Mesothelial cell of epicardium (in vitro differentiated cells): ENCODE data around the gene LRRFIP1. TPM values are rescaled to one million over a fixed set of nuclear protein-coding genes. Genes with fewer than 3 reads are reported as not detected.

Experiments used
- DNase-seq, 2 experiments: peaks; one replicate each; pipeline ENCODE4 v3.0.0; 2021; ENCODE audit warnings: low spot score in 2 of 2; ENCODE audit not compliant: unreplicated experiment in 2 of 2
- H3K27ac Mint-ChIP-seq: 2 replicates; pipeline ENCODE4 v1.8.0; 2021; ENCODE audit warnings: mixed read lengths
- H3K27me3 Mint-ChIP-seq: 2 replicates; pipeline ENCODE4 v1.8.0; 2021; ENCODE audit warnings: low read depth, mixed read lengths
- H3K36me3 Mint-ChIP-seq: 2 replicates; pipeline ENCODE4 v1.8.0; 2021; ENCODE audit warnings: mixed read lengths
- H3K4me1 Mint-ChIP-seq: 2 replicates; pipeline ENCODE4 v1.8.0; 2021; ENCODE audit warnings: mixed read lengths
- H3K4me3 Mint-ChIP-seq: 2 replicates; pipeline ENCODE4 v1.8.0; 2021; ENCODE audit warnings: mild to moderate bottlenecking, moderate library complexity, mixed read lengths
- H3K9me3 Mint-ChIP-seq: 2 replicates; pipeline ENCODE4 v1.8.0; 2021; ENCODE audit warnings: mixed read lengths
- total RNA-seq: library from RNA; stranded (reverse); gene quantifications from 3 replicates; pipeline ENCODE4 v1.2.1, GENCODE V29; 2021
- TF ChIP-seq, protein P1 (sequence below): fragments of 200-600 bp; sonication (generic); IDR thresholded peaks from one replicate; pipeline ENCODE4 v1.5.0; 2021; ENCODE audit warnings: antibody characterized with exemption; ENCODE audit not compliant: unreplicated experiment

The LRRFIP1 gene
- total RNA-seq, 1 donor from 2014 or later = 47.5 TPM

DNA sequence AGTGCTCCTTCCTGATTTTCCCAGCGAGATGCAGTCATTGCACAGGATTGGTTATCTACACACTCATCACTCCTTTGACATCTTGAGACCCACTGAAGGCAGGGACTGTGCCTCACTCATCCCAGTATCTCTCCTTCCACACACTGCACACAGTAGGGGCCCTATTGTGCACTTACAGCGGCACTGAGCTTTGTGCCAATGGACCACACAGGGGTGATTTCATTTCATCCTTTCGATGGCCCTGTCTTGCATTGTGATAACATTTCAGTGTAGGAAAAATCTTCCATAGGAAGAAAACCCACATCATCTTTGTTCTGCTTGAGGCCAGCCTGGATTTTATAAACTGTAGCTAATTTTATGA lies 11.0 kb upstream of the LRRFIP1 start:
- peaks cover 25% of the 10 kb centered on the region for H3K4me1 Mint-ChIP-seq
- TF ChIP-seq, protein P1, sequence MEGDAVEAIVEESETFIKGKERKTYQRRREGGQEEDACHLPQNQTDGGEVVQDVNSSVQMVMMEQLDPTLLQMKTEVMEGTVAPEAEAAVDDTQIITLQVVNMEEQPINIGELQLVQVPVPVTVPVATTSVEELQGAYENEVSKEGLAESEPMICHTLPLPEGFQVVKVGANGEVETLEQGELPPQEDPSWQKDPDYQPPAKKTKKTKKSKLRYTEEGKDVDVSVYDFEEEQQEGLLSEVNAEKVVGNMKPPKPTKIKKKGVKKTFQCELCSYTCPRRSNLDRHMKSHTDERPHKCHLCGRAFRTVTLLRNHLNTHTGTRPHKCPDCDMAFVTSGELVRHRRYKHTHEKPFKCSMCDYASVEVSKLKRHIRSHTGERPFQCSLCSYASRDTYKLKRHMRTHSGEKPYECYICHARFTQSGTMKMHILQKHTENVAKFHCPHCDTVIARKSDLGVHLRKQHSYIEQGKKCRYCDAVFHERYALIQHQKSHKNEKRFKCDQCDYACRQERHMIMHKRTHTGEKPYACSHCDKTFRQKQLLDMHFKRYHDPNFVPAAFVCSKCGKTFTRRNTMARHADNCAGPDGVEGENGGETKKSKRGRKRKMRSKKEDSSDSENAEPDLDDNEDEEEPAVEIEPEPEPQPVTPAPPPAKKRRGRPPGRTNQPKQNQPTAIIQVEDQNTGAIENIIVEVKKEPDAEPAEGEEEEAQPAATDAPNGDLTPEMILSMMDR = no peak
- DNase-seq = no peak
- no peaks in the 10 kb centered on the region for H3K27me3 Mint-ChIP-seq
- no peaks in the 10 kb centered on the region for H3K36me3 Mint-ChIP-seq
- no peaks in the 10 kb centered on the region for H3K9me3 Mint-ChIP-seq
- H3K4me3 Mint-ChIP-seq = no peak overlapping the region
- H3K27ac Mint-ChIP-seq = no peak overlapping the region

DNA sequence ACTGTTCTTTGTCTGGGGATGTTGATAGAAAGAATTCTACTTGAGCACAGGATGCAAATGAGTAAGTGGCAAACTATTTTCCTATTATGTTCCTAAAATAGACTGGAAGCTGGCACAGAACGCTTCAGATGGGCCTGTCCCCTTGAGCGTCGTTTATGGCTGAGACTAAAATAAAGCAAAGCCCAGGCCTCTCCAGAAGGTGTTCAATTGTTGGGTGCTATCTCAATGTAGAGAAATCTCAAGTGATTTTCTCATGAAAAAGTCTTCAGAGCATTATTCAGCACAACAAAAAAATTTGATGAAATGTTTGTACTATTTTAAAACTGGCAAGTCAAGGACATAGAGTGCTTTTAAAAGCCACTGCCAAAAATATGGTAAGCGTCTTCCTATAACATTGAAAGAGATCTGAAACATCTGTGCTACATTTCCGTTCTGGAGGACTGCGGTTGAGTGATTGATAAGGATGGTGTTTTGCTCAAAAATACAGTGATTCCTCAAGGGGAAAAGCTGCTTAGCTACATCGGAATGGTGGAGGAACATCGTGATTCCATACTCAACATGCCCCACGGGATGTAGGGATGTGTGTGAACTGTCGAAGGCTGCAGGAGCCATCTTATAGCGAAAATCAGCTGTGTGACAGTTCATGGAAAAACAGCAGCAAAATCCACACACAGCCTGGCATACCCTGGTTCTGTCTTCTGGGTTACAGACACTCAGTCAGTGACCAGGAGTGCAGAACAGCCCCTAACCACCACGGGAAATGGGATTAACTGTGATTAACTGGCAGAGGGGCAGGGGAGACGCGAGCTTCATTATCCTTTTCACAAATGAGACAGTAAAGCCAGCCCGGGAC lies 10.4 kb upstream of the LRRFIP1 start:
- Mint-ChIP-seq H3K4me1 (peaks cover 25% of the 10 kb centered on the region), H3K27me3 (no peaks in the 10 kb centered on the region), H3K27ac (no peak overlapping the region), H3K4me3 (no peak overlapping the region), H3K36me3 (no peaks in the 10 kb centered on the region), H3K9me3 (no peaks in the 10 kb centered on the region)
- TF ChIP-seq, protein P1 = no peak
- DNase-seq = no peak

DNA sequence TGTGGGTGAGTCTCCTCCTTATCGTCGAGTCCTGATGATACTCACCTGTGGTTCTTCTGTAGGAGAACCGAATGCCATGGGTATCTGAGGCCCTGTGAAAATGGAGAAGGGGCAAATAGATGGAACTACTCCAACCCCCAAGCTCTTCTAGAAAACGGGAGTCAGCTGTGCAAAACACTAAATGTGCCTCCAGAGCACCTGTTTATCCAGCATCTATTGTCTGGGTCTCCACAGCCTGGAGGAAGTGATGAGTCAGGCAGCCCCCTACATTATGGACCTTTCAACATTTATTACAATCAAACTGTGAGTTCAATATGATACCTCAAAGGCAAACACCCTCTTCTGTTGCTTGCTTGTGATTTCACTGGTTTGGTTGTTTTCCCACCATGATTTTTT lies 9.8 kb upstream of the LRRFIP1 start:
- Mint-ChIP-seq H3K9me3 (no peaks in the 10 kb centered on the region), H3K27ac (no peak overlapping the region), H3K4me1 (peaks cover 25% of the 10 kb centered on the region), H3K36me3 (no peaks in the 10 kb centered on the region), H3K27me3 (no peaks in the 10 kb centered on the region), H3K4me3 (no peak overlapping the region)
- no peak for DNase-seq
- TF ChIP-seq, protein P1 = no peak

DNA sequence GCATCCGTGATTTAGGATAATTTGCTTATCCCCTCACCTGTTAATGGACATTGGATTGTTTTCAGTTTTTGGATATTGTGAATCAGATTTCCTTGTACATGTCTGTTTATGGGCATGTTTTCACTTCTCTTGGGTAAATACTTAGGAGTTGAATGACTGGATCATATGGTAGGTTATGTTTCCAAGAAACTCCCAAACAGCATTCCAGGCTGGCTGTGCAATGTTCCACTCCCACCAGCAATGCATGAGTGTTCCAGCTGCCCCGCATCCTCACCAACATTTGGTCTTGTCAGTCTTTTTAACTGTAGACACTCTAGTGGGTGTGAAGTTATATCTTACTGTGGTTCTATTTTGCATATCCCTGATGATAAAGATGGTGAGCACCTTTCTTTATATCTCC lies 8.9 kb upstream of the LRRFIP1 start:
- Mint-ChIP-seq H3K9me3 (no peaks in the 10 kb centered on the region), H3K4me1 (peaks cover 25% of the 10 kb centered on the region), H3K36me3 (no peaks in the 10 kb centered on the region), H3K27me3 (no peaks in the 10 kb centered on the region), H3K27ac (no peak overlapping the region), H3K4me3 (no peak overlapping the region)
- DNase-seq = no peak
- TF ChIP-seq, protein P1 = no peak

DNA sequence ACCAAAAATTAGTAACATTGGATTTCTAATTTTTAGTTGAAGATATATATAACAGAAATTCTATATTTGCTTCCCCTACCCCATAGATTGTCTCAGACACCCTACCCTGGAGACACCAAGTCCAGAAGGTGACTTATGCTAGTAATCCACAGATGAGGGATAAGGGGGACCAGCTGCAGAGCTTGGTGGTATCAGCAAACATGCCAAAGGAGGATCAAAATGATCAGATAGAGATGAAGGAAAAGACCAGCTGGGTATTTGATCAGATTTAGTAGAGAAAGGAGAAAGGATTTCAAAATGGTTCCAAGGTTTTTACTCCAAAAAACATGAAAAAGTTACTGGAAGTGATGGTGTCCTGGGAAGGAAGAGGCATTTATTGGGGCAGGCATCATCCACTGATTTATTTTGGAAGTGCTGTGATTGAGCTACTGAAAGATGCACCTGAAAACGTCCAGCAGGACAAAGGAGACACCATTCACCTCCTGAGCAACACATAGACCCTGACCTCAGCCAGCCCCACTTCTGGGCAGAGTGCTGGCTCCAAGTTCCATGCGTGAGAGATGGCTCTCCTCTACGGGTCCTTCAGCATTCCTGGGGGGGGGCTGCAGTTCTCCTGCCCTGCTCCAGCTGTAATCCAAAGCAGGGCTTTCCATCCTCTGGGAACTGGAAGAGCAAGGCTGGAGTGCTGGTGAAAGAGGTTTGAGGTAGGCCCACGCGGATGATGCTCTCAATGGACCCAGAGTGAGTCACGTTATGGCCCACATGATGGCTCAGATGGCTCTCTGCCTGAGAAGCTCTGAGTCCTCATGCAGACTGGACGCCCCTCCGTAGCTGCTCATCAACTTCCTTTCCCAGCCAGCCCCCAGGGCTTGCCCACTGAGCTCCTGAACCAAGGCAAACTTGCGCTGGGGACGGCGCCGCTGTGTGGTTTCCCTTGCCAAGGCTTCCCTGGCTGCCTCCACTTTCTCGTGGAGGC lies 3.7 kb upstream of the LRRFIP1 start:
- Mint-ChIP-seq H3K9me3 (no peaks in the 10 kb centered on the region), H3K4me1 (peaks cover 7% of the 10 kb centered on the region), H3K27ac (no peak overlapping the region), H3K27me3 (peaks cover 6% of the 10 kb centered on the region), H3K4me3 (no peak overlapping the region), H3K36me3 (no peaks in the 10 kb centered on the region)
- DNase-seq = no peak
- TF ChIP-seq, protein P1 = no peak
